Left ventricle myocardium inferior (tissue), 1 donor: Measurements from ENCODE around the gene ALG1. TPM values are rescaled to one million over a fixed set of nuclear protein-coding genes. Genes with fewer than 3 reads are reported as not detected.

Experiments used
- DNase-seq: peaks from one replicate; pipeline ENCODE4 v3.0.0-alpha.2; 2020
- H3K27ac ChIP-seq: fragments of 200-600 bp; replicated peaks from 2 replicates; pipeline ENCODE4 v1.8.0; 2021
- H3K27me3 ChIP-seq: fragments of 200-600 bp; 2 replicates; pipeline ENCODE4 v1.8.0; 2021; ENCODE audit warnings: low read depth
- H3K36me3 ChIP-seq: fragments of 200-600 bp; 2 replicates; pipeline ENCODE4 v1.8.0; 2021
- H3K4me1 ChIP-seq: fragments of 200-600 bp; 2 replicates; pipeline ENCODE4 v1.8.0; 2021
- H3K4me3 ChIP-seq: fragments of 200-600 bp; 2 replicates; pipeline ENCODE4 v1.8.0; 2021; ENCODE audit warnings: mild to moderate bottlenecking, moderate library complexity
- H3K9me3 ChIP-seq: fragments of 200-600 bp; replicated peaks from 2 replicates; pipeline ENCODE4 v1.8.0; 2021
- intact Hi-C: fragments of 100-400 bp; cut with micrococcal nuclease; formaldehyde crosslinking; loops from one replicate; pipeline ENCODE4 v1.11.0; 2022
- total RNA-seq: library from RNA; stranded (reverse); fragmentation: NEBNext Ultra II Directional; extraction: Animal tissue kit (Norgen Biotek cat#: 25700); gene quantifications from one replicate; pipeline ENCODE4 v1.2.1, GENCODE V29; 2021
- TF ChIP-seq, protein P1 (sequence below): fragments of 200-600 bp; IDR thresholded peaks from 2 replicates; pipeline ENCODE4 v1.8.0; 2021; ENCODE audit warnings: antibody characterized with exemption, mild to moderate bottlenecking, borderline replicate concordance
- donor health status: DM: no; HTN: yes; CAD: no; lungs with severe emphysema.

The ALG1 gene
- total RNA-seq, 1 donor from 2014 or later = 7.3 TPM

- no peak for DNase-seq
- intact Hi-C loops = no loop called here
- H3K4me1 ChIP-seq = peaks cover 8% of the 10 kb centered on the region
- TF ChIP-seq, protein P1, sequence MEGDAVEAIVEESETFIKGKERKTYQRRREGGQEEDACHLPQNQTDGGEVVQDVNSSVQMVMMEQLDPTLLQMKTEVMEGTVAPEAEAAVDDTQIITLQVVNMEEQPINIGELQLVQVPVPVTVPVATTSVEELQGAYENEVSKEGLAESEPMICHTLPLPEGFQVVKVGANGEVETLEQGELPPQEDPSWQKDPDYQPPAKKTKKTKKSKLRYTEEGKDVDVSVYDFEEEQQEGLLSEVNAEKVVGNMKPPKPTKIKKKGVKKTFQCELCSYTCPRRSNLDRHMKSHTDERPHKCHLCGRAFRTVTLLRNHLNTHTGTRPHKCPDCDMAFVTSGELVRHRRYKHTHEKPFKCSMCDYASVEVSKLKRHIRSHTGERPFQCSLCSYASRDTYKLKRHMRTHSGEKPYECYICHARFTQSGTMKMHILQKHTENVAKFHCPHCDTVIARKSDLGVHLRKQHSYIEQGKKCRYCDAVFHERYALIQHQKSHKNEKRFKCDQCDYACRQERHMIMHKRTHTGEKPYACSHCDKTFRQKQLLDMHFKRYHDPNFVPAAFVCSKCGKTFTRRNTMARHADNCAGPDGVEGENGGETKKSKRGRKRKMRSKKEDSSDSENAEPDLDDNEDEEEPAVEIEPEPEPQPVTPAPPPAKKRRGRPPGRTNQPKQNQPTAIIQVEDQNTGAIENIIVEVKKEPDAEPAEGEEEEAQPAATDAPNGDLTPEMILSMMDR = no peak
- H3K27ac ChIP-seq = no peak overlapping the region
- H3K4me3 ChIP-seq = no peak overlapping the region
- no peaks in the 10 kb centered on the region for H3K36me3 ChIP-seq
- no peaks in the 10 kb centered on the region for H3K9me3 ChIP-seq
- no peaks in the 10 kb centered on the region for H3K27me3 ChIP-seq
Measured at GRCh38 chr16:5065326-5065725, 6.3 kb upstream of the ALG1 start.

DNA sequence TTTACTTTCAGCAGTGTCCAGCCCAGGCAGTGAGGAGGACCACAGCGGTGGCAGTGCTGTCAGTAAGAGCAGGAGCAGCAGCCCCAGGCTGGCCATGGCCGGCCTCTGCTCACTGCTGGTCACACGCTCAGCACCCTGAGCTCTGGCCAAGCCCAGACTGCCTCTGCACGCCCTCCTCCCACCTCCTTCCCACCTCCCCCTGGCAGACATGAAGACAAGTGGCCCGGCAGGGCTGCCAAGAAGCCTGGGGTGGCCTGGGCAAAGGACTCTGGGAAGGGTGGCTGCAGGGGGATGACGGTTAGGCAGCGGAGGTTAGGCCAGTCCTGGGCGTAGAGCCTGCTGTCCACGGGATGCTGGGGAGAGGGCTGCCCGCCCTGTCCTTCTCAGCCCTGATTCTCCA, 5.8 kb upstream of the ALG1 start, which contains the start of gene C16orf89:
C16orf89 (minus strand) TSS at position 144 of the 400 bp plus-strand sequence; CDS start at position 96, 48 bp downstream.
- no peak within 1 kb of the TSS for H3K27ac ChIP-seq
- TF ChIP-seq, protein P1 = no peak
- peaks cover 8% of the 10 kb centered on the region for H3K4me1 ChIP-seq
- H3K36me3 ChIP-seq = no peaks in the 10 kb centered on the region
- no peak for DNase-seq
- intact Hi-C loops = no loop called here
- H3K27me3 ChIP-seq = no peaks in the 10 kb centered on the region
- no peak within 1 kb of the TSS for H3K4me3 ChIP-seq
- no peaks in the 10 kb centered on the region for H3K9me3 ChIP-seq

- Histone ChIP-seq H3K27me3 (no peaks in the 10 kb centered on the region), H3K36me3 (no peaks in the 10 kb centered on the region), H3K9me3 (no peaks in the 10 kb centered on the region), H3K4me3 (no peak overlapping the region), H3K4me1 (peaks cover 14% of the 10 kb centered on the region), H3K27ac (no peak overlapping the region)
- intact Hi-C loops = no loop called here
- TF ChIP-seq, protein P1 = no peak
- DNase-seq = no peak
Measured at GRCh38 chr16:5066511-5066910, 5.1 kb upstream of the ALG1 start.

- no peak overlapping the region for H3K27ac ChIP-seq
- no peaks in the 10 kb centered on the region for H3K9me3 ChIP-seq
- no peaks in the 10 kb centered on the region for H3K27me3 ChIP-seq
- TF ChIP-seq, protein P1 = no peak
- no peak overlapping the region for H3K4me3 ChIP-seq
- no peaks in the 10 kb centered on the region for H3K36me3 ChIP-seq
- peaks cover 30% of the 10 kb centered on the region for H3K4me1 ChIP-seq
- no peak for DNase-seq
- intact Hi-C loops = no loop called here
Measured at GRCh38 chr16:5069048-5069447, 2.6 kb upstream of the ALG1 start.

DNA sequence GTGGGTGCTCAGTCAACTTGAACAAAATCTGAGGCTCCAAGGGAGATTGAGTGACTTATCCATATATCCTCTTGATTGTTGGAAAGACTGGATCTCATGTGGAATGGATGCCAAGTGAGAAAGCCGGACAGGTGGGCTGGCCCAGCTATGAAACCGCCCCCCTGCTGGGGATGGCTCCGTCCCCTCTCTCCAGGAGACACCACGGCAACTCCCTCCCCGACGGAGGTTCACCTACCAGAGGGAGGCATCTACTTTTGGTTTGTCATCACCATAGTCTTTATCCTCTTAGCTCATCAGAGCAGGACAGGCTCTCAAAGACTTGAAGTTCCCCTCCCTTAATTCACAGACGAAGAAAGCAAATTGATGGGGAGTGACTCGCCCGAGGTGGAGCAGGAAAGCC, 1.8 kb upstream of the ALG1 start:
- intact Hi-C loops = no loop called here
- TF ChIP-seq, protein P1 = no peak
- DNase-seq = no peak

More for the DNA sequence above, 1.8 kb upstream of the ALG1 start:
- no peaks in the 10 kb centered on the region for H3K27me3 ChIP-seq
- H3K36me3 ChIP-seq = peaks cover 3% of the 10 kb centered on the region
- peaks cover 30% of the 10 kb centered on the region for H3K4me1 ChIP-seq
- no peak overlapping the region for H3K4me3 ChIP-seq
- H3K9me3 ChIP-seq = no peaks in the 10 kb centered on the region
- no peak overlapping the region for H3K27ac ChIP-seq
